Measurements from ENCODE around the gene KRTAP19-7.

DNA sequence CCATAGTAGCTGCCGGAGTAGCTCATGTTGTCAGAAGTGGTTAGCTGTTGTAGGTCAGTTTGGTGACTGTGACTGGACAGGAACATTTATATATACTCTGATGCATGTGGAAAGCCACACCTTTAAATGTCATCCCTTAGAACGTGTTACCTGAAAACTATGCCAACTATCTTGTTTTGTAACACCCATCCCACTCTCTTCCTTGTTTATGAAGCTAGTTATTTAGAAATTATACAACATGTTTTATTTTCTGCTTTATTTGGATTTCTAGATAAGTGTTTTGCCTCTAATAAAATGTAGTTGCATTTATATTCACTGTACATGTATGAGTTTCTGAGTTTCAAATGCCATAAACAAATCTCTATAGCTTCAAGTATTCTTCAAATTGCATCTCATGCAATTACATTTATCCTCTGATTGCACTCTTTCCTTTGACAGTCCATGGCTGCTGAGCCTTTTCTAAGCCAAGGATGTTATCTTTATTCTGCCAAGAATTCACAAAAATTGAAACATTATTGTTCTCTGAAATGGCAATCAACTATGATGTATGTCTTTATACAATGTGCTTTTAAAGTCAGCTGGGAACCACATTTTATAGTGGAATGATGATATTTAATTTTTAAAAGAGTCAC is at the start of gene KRTAP19-7:
- TF ChIP-seq, protein P1, sequence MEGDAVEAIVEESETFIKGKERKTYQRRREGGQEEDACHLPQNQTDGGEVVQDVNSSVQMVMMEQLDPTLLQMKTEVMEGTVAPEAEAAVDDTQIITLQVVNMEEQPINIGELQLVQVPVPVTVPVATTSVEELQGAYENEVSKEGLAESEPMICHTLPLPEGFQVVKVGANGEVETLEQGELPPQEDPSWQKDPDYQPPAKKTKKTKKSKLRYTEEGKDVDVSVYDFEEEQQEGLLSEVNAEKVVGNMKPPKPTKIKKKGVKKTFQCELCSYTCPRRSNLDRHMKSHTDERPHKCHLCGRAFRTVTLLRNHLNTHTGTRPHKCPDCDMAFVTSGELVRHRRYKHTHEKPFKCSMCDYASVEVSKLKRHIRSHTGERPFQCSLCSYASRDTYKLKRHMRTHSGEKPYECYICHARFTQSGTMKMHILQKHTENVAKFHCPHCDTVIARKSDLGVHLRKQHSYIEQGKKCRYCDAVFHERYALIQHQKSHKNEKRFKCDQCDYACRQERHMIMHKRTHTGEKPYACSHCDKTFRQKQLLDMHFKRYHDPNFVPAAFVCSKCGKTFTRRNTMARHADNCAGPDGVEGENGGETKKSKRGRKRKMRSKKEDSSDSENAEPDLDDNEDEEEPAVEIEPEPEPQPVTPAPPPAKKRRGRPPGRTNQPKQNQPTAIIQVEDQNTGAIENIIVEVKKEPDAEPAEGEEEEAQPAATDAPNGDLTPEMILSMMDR (optimal IDR thresholded peaks at IDR 0.05 in 1 of 3, IDR thresholded peaks at IDR 0.05 in 1 of 3, conservative IDR thresholded peaks at IDR 0.05 in 1 of 3; ENCODE audit: extremely low read depth in 1 of 3, insufficient read depth in 2 of 3, low read length in 3 of 3), result no peak
- TF ChIP-seq EZH2 (IDR thresholded peaks at IDR 0.05; ENCODE audit: low read length), result no peak

Measured in keratinocyte (primary cell).